Loucy (cell line): Measurements from ENCODE around the gene APCDD1.

Source experiments
- EZH2phosphoT487 ChIP-seq: fragments of 200-600 bp; IDR thresholded peaks from 2 replicates; pipeline ENCODE4 v1.6.1; 2018; ENCODE audit warnings: antibody characterized with exemption, mild to moderate bottlenecking, moderate library complexity, borderline replicate concordance
- TF ChIP-seq, protein P1 (sequence below): fragments of 200-600 bp; sonication (generic); conservative IDR thresholded peaks from 2 replicates; pipeline ENCODE4 v1.5.1; 2014; ENCODE audit warnings: mild to moderate bottlenecking, antibody characterized with exemption, low read length

- TF ChIP-seq, protein P1, sequence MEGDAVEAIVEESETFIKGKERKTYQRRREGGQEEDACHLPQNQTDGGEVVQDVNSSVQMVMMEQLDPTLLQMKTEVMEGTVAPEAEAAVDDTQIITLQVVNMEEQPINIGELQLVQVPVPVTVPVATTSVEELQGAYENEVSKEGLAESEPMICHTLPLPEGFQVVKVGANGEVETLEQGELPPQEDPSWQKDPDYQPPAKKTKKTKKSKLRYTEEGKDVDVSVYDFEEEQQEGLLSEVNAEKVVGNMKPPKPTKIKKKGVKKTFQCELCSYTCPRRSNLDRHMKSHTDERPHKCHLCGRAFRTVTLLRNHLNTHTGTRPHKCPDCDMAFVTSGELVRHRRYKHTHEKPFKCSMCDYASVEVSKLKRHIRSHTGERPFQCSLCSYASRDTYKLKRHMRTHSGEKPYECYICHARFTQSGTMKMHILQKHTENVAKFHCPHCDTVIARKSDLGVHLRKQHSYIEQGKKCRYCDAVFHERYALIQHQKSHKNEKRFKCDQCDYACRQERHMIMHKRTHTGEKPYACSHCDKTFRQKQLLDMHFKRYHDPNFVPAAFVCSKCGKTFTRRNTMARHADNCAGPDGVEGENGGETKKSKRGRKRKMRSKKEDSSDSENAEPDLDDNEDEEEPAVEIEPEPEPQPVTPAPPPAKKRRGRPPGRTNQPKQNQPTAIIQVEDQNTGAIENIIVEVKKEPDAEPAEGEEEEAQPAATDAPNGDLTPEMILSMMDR, result no peak
- TF ChIP-seq EZH2phosphoT487, result no peak
Measured at GRCh38 chr18:10463096-10463495, 8.7 kb downstream of the APCDD1 start.
